Right lobe of liver (tissue), 6 donors: Measurements from ENCODE around the gene UNC119. TPM values are rescaled to one million over a fixed set of nuclear protein-coding genes. Genes with fewer than 3 reads are reported as not detected.

Experiments
- ATAC-seq, 4 donors: fragments of 200-7000 bp; cut with Tn5 transposase; one replicate each; pipeline ENCODE4 v1.9.1; 2020; ENCODE audit warnings: mild to moderate bottlenecking in 4 of 4, moderate library complexity in 4 of 4
- DNase-seq, 3 donors: peaks; one replicate each; pipeline ENCODE4 v3.0.0-alpha.2; 2020
- H3K27ac ChIP-seq, 3 donors: fragments of 200-600 bp; one replicate each; pipeline ENCODE4 v1.8.0; 2022
- H3K27me3 ChIP-seq, 2 donors: fragments of 200-600 bp; one replicate each; pipeline ENCODE4 v1.8.0; 2022
- H3K36me3 ChIP-seq, 4 donors: fragments of 200-600 bp; sonication (generic) in 1 of 4; one replicate each; pipeline versions ENCODE4 v1.5.1 to v1.8.0; 2017 to 2022; ENCODE audit warnings: control low read depth in 1 of 4
- H3K4me1 ChIP-seq, 4 donors: fragments of 200-600 bp; sonication (generic) in 1 of 4; one replicate each; pipeline versions ENCODE4 v1.5.1 to v1.8.0; 2017 to 2022; ENCODE audit warnings: control low read depth in 1 of 4
- H3K4me3 ChIP-seq, 3 donors: fragments of 200-600 bp; one replicate each; pipeline ENCODE4 v1.8.0; 2022
- H3K9me3 ChIP-seq, 4 donors: fragments of 200-600 bp; sonication (generic) in 1 of 4; one replicate each; pipeline versions ENCODE4 v1.5.1 to v1.8.0; 2017 to 2022; ENCODE audit warnings: control low read depth in 1 of 4
- CTCF ChIP-seq, 4 donors: fragments of 200-600 bp in 3 of 4; fragments of 450-650 bp in 1 of 4; IDR thresholded peaks; one replicate each; pipeline versions ENCODE4 v1.5.1 to v1.8.0; 2016 to 2022; ENCODE audit warnings: antibody characterized with exemption in 4 of 4, mild to moderate bottlenecking in 2 of 4
- POLR2A ChIP-seq: fragments of 450-650 bp; IDR thresholded peaks from one replicate; pipeline ENCODE4 v1.6.1; 2017; ENCODE audit warnings: antibody characterized with exemption, mild to moderate bottlenecking
- WGBS: methylation state at CpG from one replicate; pipeline ENCODE4 v1.1.6; 2018; ENCODE audit warnings: low coverage, low lambda C conversion rate; ENCODE audit not compliant: insufficient coverage; ENCODE audit errors: missing lambda C conversion rate; 5-methylcytosine and 5-hydroxymethylcytosine counted together
- intact Hi-C, 2 donors: fragments of 100-400 bp; cut with DNase I; formaldehyde crosslinking; loops; one replicate each; pipeline versions ENCODE4 v1.11.2 to v1.14.1; 2022
- total RNA-seq, 6 experiments: library from RNA; depleted of rRNA in 2 of 6; stranded (reverse); fragments of >200 nt in 2 of 6; fragmentation: NEBNext Ultra II Directional in 3 of 6; extraction: Animal tissue kit (Norgen Biotek cat#: 25700) in 3 of 6; gene quantifications; one replicate each; pipeline versions ENCODE4 v1.1.0 to v1.2.4, GENCODE V29; 2016 to 2023
- donor health status: DM: no; HTN: yes; CAD: no.
- donor health status: DM: no; HTN: no; CAD: no.
- donor health status: DM: no; HTN: no; CAD: no.
- donor health status: DM: no; HTN: yes; CAD: no.
- donor health status: DM: no; HTN: yes; CAD: no.

UNC119 gene
- total RNA-seq, 6 experiments from 2014 or later = 11.5 to 37.8 (median 13.1) TPM

DNA sequence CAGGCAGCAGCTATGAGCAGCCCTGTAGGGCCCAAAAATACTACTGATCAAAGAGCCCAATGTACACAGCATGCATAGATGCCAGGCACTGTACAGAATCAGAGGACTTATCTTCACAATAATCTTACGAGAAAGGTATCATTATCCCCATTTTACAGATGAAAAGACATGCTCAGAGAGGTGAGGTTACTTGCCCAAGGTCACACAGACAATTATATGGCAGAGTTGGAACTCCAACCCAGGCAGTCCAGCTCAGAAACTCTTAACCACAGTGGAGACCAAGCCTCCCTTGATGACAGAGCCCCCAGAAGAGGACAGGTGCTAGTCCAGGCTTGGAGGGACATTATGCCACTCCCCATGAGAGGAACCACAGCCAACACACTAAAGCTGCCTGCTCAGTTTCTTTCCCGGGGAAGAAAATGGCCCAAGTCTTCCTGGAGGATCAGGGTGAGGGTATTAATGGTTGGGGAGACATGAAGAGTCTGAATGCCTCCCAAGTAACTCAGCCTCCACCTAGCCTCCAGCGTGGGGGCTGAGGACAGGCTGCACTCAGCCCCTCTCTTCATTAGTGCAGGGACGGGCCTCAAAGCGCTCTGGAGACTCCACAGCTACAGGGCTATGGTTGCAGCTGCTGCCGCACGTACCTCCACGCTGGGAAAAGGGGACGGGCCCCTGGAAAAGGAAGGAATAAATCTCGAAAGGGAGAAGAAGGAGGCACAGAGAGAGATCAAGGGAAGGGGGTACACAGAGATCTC lies 826 bp downstream of the UNC119 start:
- Histone ChIP-seq H3K9me3 (no peaks in the 10 kb centered on the region), H3K4me1 (peaks cover 0 to 17% (median 9%) of the 10 kb centered on the region in 4 donors), H3K27ac (peak overlapping the region in 2 of 3 donors; percentile 0 to 65), H3K4me3 (peak overlapping the region; percentile 36 to 93 (median 78)), H3K36me3 (peaks cover 0 to 27% (median 14%) of the 10 kb centered on the region in 4 donors), H3K27me3 (no peaks in the 10 kb centered on the region)
- no peak for TF ChIP-seq POLR2A
- no peak for TF ChIP-seq CTCF (IDR thresholded peaks at IDR 0.05)
- intact Hi-C loops = no loop called here
- WGBS = 20% methylated on average over 10 of the region's 10 CpGs
- ATAC-seq = no peak
- no peak for DNase-seq

DNA sequence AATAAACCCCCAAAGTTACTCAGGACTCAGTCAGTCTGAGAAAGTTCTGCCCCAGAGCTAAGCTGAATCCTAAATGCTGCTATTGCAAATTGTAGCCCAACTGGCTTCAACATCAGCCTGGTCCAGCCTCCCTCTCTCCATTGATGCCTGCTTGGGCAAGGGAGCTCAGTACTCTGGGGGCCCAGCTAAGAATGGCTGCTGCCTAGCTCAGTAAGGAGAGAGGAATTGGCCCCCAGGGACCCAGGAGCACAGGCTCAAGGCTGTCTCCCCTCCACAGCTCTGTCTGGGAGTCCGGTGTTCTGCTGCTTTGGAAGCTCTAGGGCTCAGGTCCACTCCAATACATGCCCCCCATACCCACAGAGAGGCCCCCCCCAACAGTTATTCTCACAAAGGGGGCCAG lies 1.6 kb downstream of the UNC119 start:
- Histone ChIP-seq H3K4me1 (peaks cover 0 to 17% (median 9%) of the 10 kb centered on the region in 4 donors), H3K27ac (no peak overlapping the region), H3K27me3 (no peaks in the 10 kb centered on the region), H3K36me3 (peaks cover 0 to 20% (median 10%) of the 10 kb centered on the region in 4 donors), H3K9me3 (no peaks in the 10 kb centered on the region), H3K4me3 (no peak overlapping the region)
- no peak for DNase-seq
- TF ChIP-seq POLR2A (no peak), CTCF (IDR thresholded peaks at IDR 0.05) (no peak)
- intact Hi-C loops = no loop called here
- no CpG with 5 or more reads among the region's 1 CpG for WGBS
- ATAC-seq = no peak

GRCh38 chr17:28549236-28550132 lies 2.9 kb downstream of the UNC119 start:
- no peak overlapping the region for H3K27ac ChIP-seq
- WGBS = 61% methylated on average over 2 of the region's 3 CpGs
- intact Hi-C loops = loop anchor here (5.0 kb wide), 2 partner anchors 63 to 68 kb away; partner anchors contain the start of gene RSKR (in 1 of the 2)

DNA sequence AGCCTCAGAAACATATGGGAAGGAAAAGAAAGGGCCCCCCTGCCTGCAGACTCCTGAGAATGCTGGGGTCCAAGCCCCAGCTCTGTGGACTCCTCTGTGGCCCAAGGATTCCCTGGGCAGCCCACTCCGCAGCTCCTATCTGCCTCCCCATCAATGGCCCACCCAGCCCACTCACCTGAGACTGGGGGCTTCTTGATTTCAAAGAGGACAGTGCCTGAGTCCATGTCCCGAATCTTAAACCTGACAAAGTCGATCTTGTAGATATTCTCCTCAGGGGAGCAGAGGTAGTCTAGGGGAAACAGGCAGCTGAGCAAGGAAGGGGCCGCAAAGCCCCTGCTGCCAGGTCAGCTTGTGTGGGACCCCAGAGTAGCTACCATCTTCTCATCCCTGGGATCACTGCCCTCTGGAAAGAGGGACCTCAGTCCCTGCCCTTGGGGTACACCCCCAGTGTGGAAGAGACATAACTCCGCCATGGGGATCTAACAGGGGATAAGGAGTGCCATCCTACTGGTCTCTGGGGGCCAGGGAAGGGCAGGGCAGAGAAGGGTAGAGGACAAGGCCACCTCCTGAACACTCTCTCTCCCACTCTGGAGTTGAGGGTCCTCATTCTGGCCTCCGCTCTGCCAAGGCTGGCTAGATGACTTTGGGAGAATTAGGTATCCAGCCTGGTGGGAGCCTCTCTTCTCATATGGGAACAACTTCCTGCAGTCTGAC lies 3.9 kb downstream of the UNC119 start:
- intact Hi-C loops = loop anchor here (5.0 kb wide), 2 partner anchors 64 to 69 kb away; partner anchors contain the start of gene RSKR (in 1 of the 2)
- Histone ChIP-seq H3K36me3 (no peaks in the 10 kb centered on the region), H3K9me3 (no peaks in the 10 kb centered on the region), H3K4me1 (peaks cover 0 to 9% (median 4%) of the 10 kb centered on the region in 4 donors), H3K27ac (no peak overlapping the region), H3K4me3 (no peak overlapping the region), H3K27me3 (no peaks in the 10 kb centered on the region)
- WGBS = 58% methylated on average over 3 of the region's 6 CpGs
- DNase-seq (no peak), ATAC-seq (no peak)
- TF ChIP-seq CTCF (IDR thresholded peaks at IDR 0.05) (no peak), POLR2A (no peak)

More at GRCh38 chr17:28549236-28550132, 2.9 kb downstream of the UNC119 start:
- Histone ChIP-seq H3K36me3 (peaks cover 0 to 8% (median 4%) of the 10 kb centered on the region in 4 donors), H3K4me3 (no peak overlapping the region), H3K9me3 (no peaks in the 10 kb centered on the region), H3K27me3 (no peaks in the 10 kb centered on the region), H3K4me1 (peaks cover 0 to 17% (median 8%) of the 10 kb centered on the region in 4 donors)
- TF ChIP-seq POLR2A = no peak
- DNase-seq (no peak), ATAC-seq (no peak)
